Kidney glomerular epithelial cell (primary cell): Measurements from ENCODE around the gene SMAD9.

ENCODE experiments used
- DNase-seq: peaks from one replicate; lab custom pipeline; 2025; lab: John Stamatoyannopoulos, UW

Gene SMAD9

DNA sequence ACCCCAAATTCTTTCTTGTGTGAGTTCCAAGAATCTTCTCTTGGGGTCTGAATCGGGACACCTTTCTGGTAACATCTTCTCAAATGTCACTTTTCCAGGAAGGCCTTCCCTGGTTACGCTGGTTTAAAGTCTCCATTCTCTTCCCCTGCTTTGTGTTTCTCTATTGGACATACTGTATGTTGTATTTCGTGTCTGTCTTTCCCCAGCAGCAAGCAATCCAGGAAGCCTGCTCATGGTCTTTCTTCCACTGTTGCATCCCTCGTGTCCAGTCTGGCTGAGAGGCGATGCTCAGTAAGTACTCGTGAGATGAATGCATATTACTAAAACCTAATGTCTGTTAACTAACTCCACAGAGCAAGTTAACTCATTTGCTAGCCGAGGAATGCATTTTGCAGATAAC, 57.3 kb downstream of the SMAD9 start:
- DNase-seq, result no peak

DNA sequence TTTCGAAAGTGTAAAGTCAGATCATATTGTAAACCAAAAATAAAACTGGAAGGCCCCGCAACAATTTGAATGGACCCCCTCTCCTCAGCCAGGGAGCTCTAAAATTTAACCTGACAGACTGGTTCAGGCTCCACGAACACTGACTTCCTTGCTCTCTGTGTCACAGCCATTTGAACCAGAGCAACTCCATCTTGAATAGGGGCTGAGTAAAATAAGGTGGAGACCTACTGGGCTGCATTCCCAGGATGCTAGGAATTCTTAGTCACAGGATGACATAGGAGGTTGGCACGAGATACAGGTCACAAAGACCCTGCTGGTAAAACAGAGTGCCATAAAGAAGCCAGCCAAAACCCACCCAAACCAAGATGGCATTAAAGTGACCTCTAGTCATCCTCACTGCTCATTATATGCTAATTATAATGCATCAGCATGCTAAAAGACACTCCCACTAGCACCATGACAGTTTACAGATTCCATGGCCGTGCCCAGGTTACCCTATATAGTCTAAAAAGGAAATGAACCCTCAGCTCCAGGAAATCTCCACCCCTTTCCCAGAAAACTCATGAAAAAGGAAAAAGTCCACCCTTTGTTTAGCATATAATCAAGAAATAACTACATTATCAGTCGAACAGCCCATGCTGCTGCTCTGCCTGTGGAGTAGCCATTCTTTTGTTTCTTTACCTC, 57.9 kb downstream of the SMAD9 start:
- no peak for DNase-seq

DNA sequence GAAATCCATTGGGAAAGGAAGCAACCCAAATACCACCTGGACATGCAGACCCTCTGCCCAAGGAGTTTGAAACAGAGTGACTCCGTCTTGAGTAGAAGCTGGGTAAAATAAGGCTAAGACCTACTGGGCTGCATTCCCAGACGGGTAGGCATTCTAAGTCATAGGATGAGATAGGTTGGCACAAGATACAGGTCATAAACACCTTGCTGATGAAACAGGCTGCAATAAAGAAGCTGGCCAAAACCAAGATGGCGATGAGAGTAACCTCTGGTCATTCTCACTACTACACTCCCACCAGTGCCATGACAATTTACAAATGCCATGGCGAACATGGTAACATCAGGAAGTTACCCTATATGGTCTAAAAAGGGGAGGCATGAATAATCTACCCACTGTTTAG, 60.8 kb downstream of the SMAD9 start:
- DNase-seq, result no peak

DNA sequence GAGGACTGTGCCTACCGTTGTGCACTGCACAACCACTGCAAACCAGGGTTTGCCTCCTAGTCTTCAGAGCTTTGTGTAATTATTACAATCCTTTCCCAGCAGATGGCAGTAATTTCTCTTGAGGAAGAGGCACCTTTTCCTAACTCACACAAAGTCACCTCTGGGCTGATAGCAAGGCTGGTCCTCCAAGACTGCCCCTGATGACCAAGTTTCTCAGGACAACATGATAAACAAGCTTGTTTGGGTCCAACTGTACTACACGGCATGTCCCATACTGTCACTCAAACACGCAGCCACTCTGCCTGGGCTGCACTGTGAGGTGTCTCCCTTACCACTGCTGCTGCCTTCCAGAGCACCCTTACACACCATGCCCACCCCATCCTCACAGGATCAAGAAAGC, 61.7 kb downstream of the SMAD9 start:
- peak; percentile 72 for DNase-seq

DNA sequence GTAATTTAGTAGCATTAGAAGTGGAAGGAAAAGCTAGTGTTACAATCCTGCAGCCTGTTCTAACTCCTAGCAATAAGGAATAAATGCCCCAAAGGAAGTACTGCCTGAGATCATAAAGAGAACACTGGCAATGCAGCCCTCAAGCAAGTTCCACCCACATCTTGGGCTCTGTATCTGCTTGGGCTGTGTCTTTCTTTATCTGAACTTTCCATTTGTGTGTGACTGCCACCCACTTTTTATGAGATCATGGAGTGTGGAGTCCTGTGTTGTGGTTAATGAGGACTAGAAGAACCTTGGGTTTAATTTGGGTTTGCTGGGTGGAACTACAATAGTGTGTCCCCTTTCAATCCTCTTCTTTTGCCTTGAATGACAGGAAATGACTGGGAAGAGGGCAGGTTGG, 62.8 kb downstream of the SMAD9 start:
- no peak for DNase-seq

DNA sequence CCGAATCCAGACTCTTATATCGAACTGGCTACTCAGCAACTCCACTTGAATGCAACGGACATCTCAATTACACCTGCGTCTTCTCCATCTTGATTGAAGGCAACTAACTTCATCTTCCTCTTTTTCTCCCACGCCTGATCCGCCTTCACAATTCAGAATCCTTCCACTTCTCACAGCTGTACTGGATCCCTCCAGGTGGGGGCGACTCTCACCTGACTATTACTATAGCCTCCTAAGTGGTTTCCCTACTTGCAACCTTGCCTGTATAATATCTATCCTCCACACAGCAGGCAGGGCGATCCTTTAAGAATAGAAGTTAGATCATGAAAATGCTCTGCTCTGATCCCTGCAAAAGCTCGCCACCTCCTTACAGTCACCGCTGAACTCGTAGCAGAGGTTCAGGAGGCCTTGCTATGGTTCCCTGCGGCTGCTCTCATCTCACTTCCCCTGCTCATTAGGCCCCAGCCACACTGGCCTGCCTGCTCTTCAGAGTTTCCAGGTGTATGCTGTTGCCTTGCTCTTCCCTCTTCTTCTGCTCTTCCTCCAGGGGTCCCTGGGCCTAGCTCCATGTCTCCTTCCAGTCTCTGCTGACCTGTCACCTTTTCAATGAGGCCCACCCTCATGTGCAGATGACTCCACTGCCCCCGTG, 69.1 kb downstream of the SMAD9 start:
- no peak for DNase-seq

DNA sequence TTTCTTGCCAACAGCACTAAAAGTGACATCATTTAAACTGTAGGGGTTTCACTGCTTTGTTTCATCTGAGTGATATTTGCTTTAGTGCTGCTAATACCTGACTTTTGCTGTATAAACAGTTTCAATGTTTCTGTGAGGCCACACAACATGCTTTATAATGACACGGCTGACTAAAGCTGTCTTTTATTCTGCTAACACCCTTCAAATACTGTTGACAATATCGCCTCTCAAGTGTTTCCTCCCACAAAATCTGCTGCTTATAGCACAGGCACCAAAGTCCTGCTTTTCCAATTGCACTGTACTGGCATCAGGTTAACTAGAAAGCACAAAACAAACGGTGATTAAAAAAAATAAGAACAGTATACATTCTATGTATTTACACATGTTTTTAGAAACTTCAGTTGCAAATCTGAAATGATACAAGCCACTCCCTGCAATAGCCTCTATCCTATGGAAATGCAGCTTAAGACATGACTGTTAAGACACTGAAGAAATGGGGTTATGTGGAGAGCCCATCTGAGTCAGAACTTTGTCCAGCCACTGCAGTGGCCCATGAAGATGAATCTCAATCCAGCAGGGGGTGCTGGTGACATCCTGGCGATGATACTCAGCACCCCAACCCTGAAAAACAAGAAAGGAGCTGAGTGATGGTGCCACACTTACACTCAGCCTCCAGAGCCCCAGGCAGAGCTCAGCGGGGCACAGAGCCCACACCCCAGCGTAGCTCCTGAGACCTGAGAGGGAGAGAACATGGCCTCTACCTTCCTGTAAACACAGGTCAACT, 71.6 kb downstream of the SMAD9 start:
- DNase-seq, result no peak

DNA sequence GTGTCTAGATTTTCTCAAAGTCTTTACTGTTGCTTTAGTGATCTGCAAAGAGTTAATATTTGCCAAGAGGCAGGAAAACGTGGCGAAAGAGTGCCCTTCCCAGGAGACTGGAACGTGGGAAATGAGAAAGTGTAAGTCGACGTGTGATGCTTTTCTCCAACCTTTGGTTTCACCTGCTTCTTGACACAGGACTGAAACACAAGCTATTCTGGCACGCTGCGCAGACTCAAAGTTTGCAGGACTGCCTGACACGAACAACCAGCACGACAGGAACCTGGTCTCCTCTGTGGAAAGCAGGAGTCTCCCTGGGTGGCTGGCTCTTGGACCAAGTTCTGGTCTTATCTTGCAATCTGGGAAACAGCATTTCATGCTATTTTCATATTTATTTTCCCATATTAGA, 72.4 kb downstream of the SMAD9 start:
- DNase-seq, result no peak

DNA sequence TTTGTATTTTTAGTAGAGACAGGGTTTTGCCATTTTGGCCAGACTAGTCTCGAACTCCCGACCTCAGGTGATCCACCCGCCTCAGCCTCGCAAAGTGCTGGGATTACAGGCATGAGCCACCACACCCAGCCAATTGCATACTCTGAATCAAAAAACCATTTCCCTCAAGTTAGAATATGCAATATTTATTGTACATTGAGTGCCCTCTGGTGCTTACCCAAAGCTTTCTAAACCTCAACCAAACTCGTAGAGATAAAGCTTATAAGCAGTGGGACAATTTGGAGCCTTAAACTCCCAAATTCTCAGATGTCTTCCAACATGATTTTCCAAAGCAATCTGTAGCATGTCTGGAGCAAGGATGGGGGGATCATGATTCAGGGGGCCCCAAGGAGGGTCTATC, 78.6 kb downstream of the SMAD9 start:
- no peak for DNase-seq

DNA sequence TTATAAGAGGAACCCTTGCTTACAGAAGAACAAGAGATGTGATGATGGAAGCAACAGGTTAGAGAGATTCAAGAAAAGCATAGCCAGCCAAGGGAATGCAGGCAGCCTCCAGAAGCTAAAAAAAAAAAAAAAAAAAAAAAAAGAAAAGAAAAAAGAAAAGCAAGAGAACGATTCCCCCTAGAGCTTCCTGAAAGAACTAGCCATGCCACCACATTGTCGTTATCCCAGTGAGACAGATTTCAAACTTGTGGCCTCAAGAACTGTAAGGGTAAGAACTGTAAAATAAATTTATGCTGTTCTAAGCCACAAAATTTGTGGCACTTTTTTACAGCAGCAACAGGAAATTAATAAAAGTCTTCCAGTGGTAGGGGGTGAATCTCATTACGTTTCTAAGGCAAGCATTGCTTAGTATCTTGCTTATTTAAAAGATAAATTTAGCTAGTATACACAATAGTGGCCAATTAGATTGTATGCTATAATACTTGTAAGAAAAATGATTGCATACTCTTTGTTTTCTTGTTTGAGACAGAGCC, 79.3 kb downstream of the SMAD9 start:
- no peak for DNase-seq

DNA sequence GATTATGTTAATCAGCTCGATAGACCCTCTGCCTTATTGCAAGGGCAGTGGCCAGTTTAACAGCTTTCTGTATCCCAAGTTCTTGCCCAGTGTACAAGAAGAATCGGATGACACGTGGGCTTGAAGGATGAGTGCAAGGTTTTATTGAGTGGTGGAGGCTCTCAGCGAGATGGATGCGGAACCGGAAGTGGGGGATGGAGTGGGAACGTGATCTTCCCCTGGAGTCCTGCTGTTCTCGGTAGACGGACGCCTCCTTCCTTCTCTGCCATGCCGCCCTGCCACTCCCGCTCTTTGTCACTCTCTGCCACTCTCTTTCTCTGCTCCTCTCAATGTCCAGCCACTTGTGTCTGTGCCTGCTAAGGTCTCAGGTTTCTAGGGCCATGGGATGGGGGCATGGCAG, 80.1 kb downstream of the SMAD9 start:
- no peak for DNase-seq

DNA sequence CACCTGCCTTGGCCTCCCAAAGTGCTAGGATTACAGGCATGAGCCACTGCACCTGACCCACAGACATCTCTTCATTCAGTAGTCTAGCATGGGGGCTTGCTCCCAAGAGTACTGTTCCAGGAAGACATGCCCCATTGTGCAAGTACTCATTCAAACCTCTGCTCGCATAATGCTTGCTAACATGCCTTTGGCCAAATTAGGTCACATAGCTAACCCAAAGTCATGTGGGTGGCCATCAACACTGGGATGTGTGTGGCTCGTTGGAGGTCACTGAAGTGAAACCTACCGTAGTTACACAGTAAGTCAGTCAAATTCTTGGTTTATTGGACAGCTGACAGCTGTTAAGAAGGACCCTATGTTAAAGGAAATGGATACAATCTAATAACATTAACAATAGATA, 80.8 kb downstream of the SMAD9 start:
- DNase-seq, result peak; percentile 21

DNA sequence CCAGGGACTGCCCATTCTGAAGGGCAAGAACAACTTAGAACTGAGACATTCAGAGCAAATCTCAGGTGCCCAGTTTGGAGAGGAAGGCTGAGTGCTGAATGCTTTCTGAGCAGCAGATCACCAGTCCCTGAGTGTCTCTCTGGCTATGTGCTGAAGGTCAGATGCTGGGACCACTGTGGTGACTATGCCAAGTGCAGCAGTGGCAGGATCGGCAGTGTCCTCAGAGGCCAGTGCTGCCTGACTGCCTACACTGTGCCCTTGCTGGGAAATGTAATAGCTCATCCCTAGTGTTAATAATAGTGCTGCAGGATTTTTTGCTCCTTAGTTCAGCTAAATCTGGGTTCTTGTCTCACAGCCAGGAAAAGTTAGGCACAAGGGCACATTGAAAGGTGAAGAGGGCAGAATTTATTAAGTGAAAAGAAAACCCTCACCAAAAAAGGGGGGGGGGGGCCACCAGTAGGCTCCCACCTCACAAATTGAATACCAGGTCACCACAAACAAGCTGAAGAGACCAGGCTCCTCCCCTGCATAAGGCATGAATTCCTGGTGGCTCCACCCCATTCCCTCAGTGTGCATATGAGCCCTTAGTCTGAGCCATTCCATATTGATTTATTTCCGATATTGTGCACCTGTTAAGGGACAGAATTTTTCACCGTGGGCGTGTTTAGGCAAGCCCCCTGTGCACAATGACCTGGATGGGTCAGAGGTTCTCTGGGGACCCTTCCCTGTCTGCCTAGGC, 82.5 kb downstream of the SMAD9 start:
- no peak for DNase-seq

DNA sequence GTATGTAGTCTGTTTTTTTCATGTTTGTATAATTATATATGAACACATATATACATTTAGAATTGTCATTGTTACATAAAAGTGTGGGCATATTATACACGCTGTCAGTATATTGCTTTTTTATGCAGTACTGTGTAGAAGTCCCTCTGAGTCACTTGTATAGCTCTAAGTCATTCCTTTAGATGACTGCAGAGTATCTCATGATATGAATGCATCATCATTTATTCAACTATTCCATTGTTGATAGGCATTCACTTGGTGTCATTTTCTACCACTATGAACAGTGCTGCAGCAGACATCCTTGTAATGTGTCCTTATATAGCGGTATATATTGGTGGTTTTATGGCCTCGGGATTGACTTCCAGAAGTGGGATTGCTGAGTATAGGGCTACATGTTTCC, 85.7 kb downstream of the SMAD9 start:
- DNase-seq, result no peak

DNA sequence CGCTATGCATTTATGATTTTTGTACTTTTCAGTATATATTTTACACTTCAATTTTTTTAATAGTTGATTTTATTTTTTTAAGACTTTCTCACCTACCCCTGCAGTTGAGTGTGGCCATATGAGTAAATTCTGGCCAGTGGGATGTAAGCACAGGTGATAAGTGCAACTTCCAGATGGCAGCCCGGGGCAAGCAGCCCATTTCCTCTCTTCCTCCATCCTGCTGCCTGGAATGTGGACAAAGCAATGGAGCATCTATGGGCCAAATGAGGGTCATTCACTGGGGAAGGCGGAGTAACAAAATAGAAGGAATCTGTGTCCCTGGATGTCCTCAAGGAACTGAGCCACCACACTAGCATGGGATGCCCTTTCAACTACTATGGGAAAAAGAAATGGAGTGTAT, 88.7 kb downstream of the SMAD9 start:
- DNase-seq, result no peak

DNA sequence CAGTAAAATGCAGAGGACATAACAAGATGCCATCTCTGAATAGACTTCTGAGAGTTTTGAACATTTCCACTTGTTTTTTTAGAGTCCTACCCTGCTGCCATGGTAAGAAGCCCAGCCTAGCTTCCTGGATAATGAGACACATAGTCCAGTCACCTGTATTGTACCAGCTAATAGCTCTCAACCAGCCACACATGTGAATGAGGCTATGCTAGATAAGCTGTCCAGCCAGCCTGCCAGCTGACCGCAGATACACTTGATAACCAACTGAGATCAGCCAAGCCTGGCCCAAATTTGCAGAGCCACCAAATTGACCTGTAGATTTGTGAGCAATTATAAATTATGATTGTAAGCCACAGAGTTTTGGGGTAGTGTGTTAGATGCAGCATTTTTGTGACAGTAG, 90.3 kb downstream of the SMAD9 start:
- no peak for DNase-seq

DNA sequence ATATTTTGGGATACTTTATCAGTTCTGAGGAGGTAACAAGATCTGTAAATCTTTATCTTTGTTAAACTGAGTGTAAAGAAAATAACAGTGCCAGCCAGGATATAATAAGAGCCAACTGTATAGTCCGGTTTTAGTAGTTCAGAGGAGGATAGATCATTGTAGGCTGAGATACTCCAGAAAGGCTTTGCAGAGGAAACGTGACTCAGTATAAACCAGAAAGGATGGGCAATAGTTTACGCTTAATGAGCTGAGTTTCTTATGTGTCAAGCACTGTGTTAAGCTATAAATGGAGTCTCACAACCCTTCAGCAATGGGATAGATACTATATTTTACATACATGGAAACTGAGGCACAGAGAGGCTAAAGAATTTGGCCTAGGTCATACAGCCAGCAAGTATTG, 97.3 kb downstream of the SMAD9 start:
- DNase-seq, result no peak

DNA sequence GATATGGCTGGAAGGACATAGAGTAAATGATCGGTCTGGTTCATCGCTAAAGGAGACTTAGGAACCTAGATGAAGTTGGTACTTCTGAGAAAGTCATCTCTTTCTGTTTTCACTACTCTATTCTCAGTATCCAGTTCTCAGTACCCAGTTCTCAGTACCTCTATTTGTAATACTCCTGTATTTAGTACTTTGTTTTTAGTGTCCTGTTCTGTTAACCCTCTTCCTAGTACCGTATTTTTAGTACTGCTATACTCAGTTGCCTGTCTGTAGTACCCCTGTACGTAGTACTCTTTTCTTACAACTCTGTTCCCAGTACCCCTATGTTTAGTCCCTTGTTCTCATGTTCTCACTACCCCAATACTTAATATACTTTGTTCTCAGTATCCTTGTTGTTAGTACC, 99.8 kb downstream of the SMAD9 start:
- no peak for DNase-seq

DNA sequence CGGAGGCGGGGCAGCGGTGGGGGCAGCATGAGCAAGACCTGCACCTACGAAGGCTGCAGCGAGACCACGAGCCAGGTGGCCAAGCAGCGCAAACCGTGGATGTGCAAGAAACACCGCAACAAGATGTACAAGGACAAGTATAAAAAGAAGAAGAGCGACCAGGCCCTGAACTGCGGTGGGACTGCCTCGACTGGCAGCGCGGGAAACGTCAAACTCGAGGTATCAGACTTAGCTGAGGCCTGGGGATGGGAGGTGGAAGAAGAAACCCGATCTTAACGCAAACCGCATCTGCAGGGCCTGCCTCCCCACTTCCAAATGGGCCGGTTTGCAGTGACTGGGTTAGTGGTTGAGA, 100.3 kb downstream of the SMAD9 start:
- no peak for DNase-seq

DNA sequence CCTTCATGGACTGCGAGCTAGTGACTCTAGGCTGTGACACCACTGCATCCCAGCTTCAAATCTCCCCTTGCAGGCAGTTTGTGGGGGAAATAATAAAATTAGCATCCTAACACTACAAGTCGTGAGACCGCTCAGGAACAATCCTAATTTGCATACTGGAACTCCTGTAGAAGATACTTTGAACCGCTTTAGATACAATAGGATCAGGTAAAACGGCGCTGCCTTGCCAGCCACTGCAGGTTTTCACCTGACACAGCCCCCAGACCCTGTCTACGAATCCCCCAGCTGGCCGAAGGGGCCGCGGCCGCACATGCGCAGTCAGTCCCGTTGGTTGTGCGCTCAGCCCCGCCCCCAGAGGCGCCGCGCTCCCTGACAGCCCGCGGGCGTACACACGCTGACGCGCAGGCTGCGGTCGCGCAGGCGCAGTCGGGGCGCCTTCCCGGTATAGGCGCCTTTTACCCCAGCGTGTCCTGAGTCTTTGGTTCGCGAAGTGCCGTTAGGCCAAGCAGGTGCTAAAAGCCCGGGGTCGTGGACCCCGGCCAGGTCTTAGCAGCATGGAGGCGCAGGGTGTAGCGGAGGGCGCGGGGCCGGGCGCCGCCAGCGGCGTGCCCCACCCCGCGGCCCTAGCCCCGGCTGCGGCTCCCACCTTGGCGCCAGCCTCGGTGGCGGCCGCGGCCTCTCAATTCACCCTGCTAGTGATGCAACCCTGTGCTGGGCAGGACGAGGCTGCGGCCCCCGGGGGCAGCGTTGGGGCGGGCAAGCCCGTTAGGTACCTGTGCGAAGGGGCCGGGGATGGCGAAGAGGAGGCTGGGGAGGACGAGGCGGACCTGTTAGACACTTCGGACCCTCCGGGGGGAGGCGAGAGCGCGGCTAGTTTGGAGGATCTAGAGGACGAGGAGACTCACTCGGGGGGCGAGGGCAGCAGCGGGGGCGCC, 101.0 kb downstream of the SMAD9 start, which contains the start of gene RFXAP:
Gene RFXAP, plus strand, starts transcription at position 419 of the 935 bp plus-strand sequence. Its CDS starts 136 bp downstream, at position 555.
- DNase-seq, result peak; percentile 84
